Brain microvascular endothelial cell (primary cell): ENCODE measurements around the gene ELP1.
A peak's percentile ranks its signal among the peaks of the same experiment; 100 is the strongest.

Experiments used
- DNase-seq: peaks from one replicate; pipeline ENCODE4 v3.0.0-alpha.2; 2020
- H3K27ac ChIP-seq: fragments of 250-450 bp; sonication (Bioruptor Pico); 2 replicates; pipeline ENCODE4 v1.5.1; 2020; ENCODE audit warnings: mild to moderate bottlenecking, moderate library complexity
- H3K27me3 ChIP-seq: fragments of 250-450 bp; sonication (Bioruptor Pico); replicated peaks from 2 replicates; pipeline ENCODE4 v1.5.1; 2020; ENCODE audit warnings: mild to moderate bottlenecking
- H3K36me3 ChIP-seq: fragments of 250-450 bp; sonication (Bioruptor Pico); replicated peaks from 2 replicates; pipeline ENCODE4 v1.5.1; 2020; ENCODE audit warnings: mild to moderate bottlenecking
- H3K4me3 ChIP-seq: 2 replicates; pipeline ENCODE4 v1.5.1; 2011; ENCODE audit warnings: low read depth, mild to moderate bottlenecking, control low read depth, low read length, moderate library complexity
- in situ Hi-C: cut with HindIII; loops from 2 replicates; pipeline ENCODE4 v1.10.0; 2017; ENCODE audit warnings: low sequenced_read_pairs, low pct_ligation_motif_present
- TF ChIP-seq, protein P1 (sequence below): IDR thresholded peaks from 2 replicates; pipeline ENCODE4 v1.5.1; 2011; ENCODE audit warnings: low read depth, mild to moderate bottlenecking, moderate library complexity, low read length, control low read depth, inconsistent platforms; ENCODE audit errors: missing control alignments

The ELP1 gene

DNA sequence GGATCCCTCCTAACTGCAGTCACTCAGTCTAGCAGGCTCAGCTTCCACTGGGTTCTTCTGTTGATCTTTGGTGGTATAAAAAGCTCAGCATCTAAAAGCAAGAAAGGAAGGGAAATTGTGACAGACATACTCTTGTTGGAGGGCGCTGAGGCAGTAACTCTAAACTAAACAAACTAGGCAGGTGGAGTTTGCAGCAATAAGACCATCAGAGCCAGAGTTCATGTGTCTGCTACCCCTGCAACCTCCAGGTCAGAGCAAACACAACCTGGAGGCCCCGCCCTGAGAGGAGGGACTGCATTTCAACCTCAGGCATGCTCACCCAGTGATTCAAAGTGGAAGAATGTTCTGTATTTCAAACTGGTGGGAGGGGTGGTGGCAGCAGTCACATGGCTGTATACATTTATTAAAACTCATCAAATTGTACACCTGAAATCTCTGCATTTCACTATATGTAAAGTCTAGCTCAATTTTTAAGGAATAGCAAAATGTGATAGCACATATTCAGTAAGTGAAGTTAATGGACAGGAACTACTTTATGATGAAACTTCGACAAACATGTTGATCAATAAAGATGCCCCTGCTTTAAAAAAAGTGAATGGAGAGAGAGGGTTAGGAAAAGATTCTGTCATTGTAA is 64.7 kb downstream of the ELP1 start:
- Histone ChIP-seq H3K4me3 (no peak overlapping the region), H3K27me3 (no peaks in the 10 kb centered on the region), H3K27ac (no peak overlapping the region), H3K36me3 (peaks cover 15% of the 10 kb centered on the region)
- TF ChIP-seq, protein P1, sequence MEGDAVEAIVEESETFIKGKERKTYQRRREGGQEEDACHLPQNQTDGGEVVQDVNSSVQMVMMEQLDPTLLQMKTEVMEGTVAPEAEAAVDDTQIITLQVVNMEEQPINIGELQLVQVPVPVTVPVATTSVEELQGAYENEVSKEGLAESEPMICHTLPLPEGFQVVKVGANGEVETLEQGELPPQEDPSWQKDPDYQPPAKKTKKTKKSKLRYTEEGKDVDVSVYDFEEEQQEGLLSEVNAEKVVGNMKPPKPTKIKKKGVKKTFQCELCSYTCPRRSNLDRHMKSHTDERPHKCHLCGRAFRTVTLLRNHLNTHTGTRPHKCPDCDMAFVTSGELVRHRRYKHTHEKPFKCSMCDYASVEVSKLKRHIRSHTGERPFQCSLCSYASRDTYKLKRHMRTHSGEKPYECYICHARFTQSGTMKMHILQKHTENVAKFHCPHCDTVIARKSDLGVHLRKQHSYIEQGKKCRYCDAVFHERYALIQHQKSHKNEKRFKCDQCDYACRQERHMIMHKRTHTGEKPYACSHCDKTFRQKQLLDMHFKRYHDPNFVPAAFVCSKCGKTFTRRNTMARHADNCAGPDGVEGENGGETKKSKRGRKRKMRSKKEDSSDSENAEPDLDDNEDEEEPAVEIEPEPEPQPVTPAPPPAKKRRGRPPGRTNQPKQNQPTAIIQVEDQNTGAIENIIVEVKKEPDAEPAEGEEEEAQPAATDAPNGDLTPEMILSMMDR: no peak
- in situ Hi-C loops: no loop called here
- DNase-seq: peak; percentile 58

DNA sequence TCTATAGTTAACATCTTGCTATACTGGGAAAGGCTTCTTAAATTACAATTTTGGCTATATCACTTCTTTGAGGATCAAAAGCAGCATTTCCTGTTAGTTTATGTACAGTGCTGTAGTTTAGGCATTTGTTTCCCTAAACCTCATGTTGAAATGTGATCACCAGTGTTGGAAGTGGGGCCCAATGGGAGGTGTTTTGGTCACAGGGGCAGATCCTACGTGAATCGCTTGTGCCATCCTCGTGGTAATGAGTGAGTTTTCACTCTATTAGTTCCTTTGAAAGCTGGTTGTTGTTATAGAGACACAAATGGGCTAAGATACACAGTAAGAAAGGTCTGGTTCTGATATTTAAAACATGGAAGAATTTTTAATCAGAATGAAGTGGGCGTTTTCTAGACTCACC is 66.1 kb downstream of the ELP1 start:
- no peak overlapping the region for H3K4me3 ChIP-seq
- H3K27me3 ChIP-seq: no peaks in the 10 kb centered on the region
- no peak for DNase-seq
- peaks cover 13% of the 10 kb centered on the region for H3K36me3 ChIP-seq
- no peak overlapping the region for H3K27ac ChIP-seq
- TF ChIP-seq, protein P1: no peak
- in situ Hi-C loops: no loop called here

DNA sequence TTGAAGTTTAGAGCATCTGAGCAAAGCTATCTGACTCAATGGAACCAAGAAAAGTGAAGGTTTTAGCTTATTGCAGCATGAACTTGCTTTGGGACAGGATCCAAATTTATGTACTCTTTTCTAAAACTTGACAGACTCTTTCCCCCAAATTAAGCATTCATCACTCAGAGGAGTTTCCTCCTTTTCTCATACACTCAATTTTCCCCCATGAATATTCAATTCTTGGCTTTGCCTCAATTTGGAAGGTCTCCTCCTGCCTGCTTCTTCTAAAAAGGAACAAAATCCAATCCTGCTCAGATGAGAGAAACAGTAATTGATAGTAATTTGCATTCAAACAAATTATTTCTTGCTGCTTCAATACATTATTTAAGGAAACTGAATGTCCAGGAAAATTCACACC is 66.8 kb downstream of the ELP1 start:
- Histone ChIP-seq H3K27me3 (no peaks in the 10 kb centered on the region), H3K4me3 (no peak overlapping the region), H3K27ac (no peak overlapping the region), H3K36me3 (peaks cover 11% of the 10 kb centered on the region)
- TF ChIP-seq, protein P1: no peak
- no peak for DNase-seq
- in situ Hi-C loops: no loop called here

DNA sequence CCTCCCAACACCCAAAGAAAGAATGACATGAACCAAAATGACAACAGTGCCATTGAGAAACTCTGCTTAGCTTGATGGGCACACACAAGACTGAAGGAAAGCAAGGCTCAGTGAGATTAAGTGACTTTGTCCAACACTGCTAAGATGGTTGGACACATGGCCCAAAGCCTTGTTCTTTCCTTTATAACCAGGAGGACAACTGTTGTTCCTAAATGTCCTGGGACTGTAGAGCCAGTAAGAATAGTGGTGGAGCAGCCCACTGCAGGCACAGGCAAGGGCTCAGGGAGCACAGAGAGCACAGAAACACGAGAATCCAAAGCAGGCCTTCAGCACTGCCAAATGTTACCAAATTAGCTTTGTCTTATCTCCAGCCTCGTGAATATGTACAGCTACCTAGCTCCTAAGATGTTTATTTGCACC is 67.9 kb downstream of the ELP1 start:
- no peak for DNase-seq
- no peaks in the 10 kb centered on the region for H3K27me3 ChIP-seq
- H3K27ac ChIP-seq: no peak overlapping the region
- peaks cover 4% of the 10 kb centered on the region for H3K36me3 ChIP-seq
- TF ChIP-seq, protein P1: no peak
- H3K4me3 ChIP-seq: no peak overlapping the region
- in situ Hi-C loops: no loop called here

DNA sequence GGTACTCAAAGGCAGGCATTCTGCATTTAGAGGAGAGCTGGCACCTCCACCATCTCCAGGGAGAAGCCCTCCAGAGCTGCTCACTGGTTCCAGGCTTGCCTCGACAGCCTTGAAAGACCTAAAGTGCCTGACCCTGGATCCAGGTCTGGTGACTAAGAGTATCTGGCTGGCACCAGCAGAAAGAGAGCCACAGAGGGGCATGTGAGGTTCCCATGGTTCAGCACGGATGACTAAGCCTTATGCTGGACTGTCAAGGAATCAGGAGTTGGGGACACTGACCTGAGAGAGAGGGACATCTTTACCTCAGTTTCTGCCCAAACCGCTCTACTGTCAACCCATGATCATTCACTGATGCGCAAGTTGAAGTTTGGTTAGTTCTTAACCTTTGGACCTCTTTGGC is 68.9 kb downstream of the ELP1 start:
- Histone ChIP-seq H3K27ac (no peak overlapping the region), H3K4me3 (no peak overlapping the region), H3K27me3 (no peaks in the 10 kb centered on the region), H3K36me3 (no peaks in the 10 kb centered on the region)
- DNase-seq: no peak
- TF ChIP-seq, protein P1: no peak
- in situ Hi-C loops: no loop called here

DNA sequence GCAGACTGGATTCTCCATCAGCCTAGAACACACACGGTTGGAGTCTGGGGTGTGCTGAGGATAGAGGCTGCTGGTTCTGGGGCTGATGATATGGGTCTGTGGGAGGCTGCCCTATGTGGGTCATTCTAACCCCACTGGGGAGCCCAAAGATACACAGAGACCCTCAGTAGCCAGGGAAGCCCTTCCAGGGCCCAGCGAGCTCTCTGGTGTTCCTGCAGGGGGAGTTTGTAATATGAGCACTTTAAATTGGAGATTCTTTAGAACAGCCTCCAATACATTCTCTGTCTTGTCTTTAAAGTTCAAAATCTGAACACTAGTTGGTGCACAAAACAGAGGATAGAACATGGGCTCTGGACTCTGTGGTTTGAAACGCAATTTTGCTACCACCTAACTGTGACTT is 69.5 kb downstream of the ELP1 start:
- in situ Hi-C loops: no loop called here

More for the DNA sequence above, 69.5 kb downstream of the ELP1 start:
- H3K27ac ChIP-seq: no peak overlapping the region
- no peaks in the 10 kb centered on the region for H3K27me3 ChIP-seq
- DNase-seq: no peak
- TF ChIP-seq, protein P1: peak; percentile 41
- no peak overlapping the region for H3K4me3 ChIP-seq
- no peaks in the 10 kb centered on the region for H3K36me3 ChIP-seq
